HepG2 (cell line): Measurements from ENCODE around the gene TTN. TPM values are rescaled to one million over a fixed set of nuclear protein-coding genes. Genes with fewer than 3 reads are reported as not detected.

Source experiments
- ATAC-seq: fragments of 200-7000 bp; cut with Tn5 transposase; 3 replicates; pipeline ENCODE4 v1.9.1; 2020; ENCODE audit warnings: mild to moderate bottlenecking, moderate library complexity
- BruUV-seq: library from RNA; stranded (reverse); fragments of 400-500 nt; replicated peaks from 2 replicates; lab custom pipeline; 2021; lab: Mats Ljungman, UMichigan
- CTCF ChIA-PET: fragments of 300-600 bp; formaldehyde crosslinking; extraction: SDS; loops from one replicate; lab custom pipeline; 2021; ENCODE audit warnings: low total read pairs, inconsistent platforms, low intra/inter-chr PET ratio; lab: Yijun Ruan, JAX
- POLR2A ChIA-PET: fragments of 350-600 bp; sonication (Branson Sonifier 250); formaldehyde crosslinking; loops from one replicate; lab custom pipeline; 2020; ENCODE audit warnings: antibody characterized with exemption, inconsistent platforms; lab: Yijun Ruan, JAX
- DNase-seq: peaks from one replicate; pipeline ENCODE4 v3.0.0-alpha.2; 2015; ENCODE audit warnings: low spot score
- FAIRE-seq: peaks from 3 replicates; lab custom pipeline; 2011; peaks lifted over from hg19 to GRCh38; lab: Jason Lieb, UNC
- H2AFZ ChIP-seq: one replicate; pipeline ENCODE4 v1.6.1; 2011; ENCODE audit warnings: low read length, inconsistent platforms
- H3K27ac ChIP-seq: fragments of 300-600 bp; 3 replicates; pipeline ENCODE4 v1.8.0; 2011; ENCODE audit warnings: mixed run types, mild to moderate bottlenecking, mixed read lengths, low read length, inconsistent platforms; ENCODE audit not compliant: insufficient read depth; ENCODE audit errors: extremely low read length
- H3K27me3 ChIP-seq, 2 experiments: fragments of 200-600 bp in 1 of 2; 2 replicates in 1 of 2; 3 replicates in 1 of 2; pipeline versions ENCODE4 v1.6.0 to v1.8.0; 2011; ENCODE audit warnings: low read length in 2 of 2, mild to moderate bottlenecking in 2 of 2, moderate library complexity in 2 of 2, inconsistent platforms in 1 of 2; ENCODE audit not compliant: insufficient read depth in 2 of 2, control insufficient read depth in 1 of 2
- H3K36me3 ChIP-seq, 2 experiments: fragments of 200-600 bp in 1 of 2; replicated peaks in 1 of 2; 2 replicates in 1 of 2; 3 replicates in 1 of 2; pipeline versions ENCODE4 v1.5.1 to v1.8.0; 2011; ENCODE audit warnings: low read length in 2 of 2, inconsistent platforms in 1 of 2; ENCODE audit not compliant: insufficient read depth in 2 of 2, control insufficient read depth in 1 of 2
- H3K4me1 ChIP-seq: 2 replicates; pipeline ENCODE4 v1.5.1; 2012; ENCODE audit warnings: low read length, inconsistent platforms; ENCODE audit not compliant: insufficient read depth
- H3K4me2 ChIP-seq: 2 replicates; pipeline ENCODE4 v1.6.0; 2011; ENCODE audit warnings: low read depth, low read length, inconsistent platforms
- H3K4me3 ChIP-seq, 3 experiments: fragments of 200-600 bp in 1 of 3; sonication (generic), shearing (Covaris generic) in 1 of 3; replicated peaks in 1 of 3; 2 replicates each; pipeline ENCODE4 v1.5.1; 2011 to 2016; ENCODE audit warnings: low read length in 3 of 3, inconsistent platforms in 2 of 3, low read depth in 2 of 3, mild to moderate bottlenecking in 2 of 3, control low read depth in 1 of 3, mixed read lengths in 1 of 3; ENCODE audit not compliant: insufficient read depth in 1 of 3
- H3K79me2 ChIP-seq: one replicate; pipeline ENCODE4 v1.6.1; 2011; ENCODE audit warnings: low read length, inconsistent platforms; ENCODE audit not compliant: insufficient read depth
- H3K9ac ChIP-seq: 2 replicates; pipeline ENCODE4 v1.6.0; 2011; ENCODE audit warnings: mild to moderate bottlenecking, low read depth, low read length, inconsistent platforms; ENCODE audit not compliant: insufficient read depth
- H3K9me3 ChIP-seq: 2 replicates; pipeline ENCODE4 v1.5.1; 2012; ENCODE audit warnings: mild to moderate bottlenecking, low read length
- H4K20me1 ChIP-seq: 2 replicates; pipeline ENCODE4 v1.6.0; 2011; ENCODE audit warnings: inconsistent platforms, mild to moderate bottlenecking, low read length, moderate library complexity; ENCODE audit not compliant: insufficient read depth
- BORCS8-MEF2B ChIP-seq: sonication (generic); formaldehyde crosslinking; IDR thresholded peaks from 2 replicates; pipeline ENCODE4 v1.8.0; 2022; ENCODE audit warnings: mild to moderate bottlenecking, missing genetic modification reagents
- BRD4 ChIP-seq: sonication (generic); formaldehyde crosslinking; IDR thresholded peaks from 2 replicates; pipeline ENCODE4 v1.4.0; 2020; ENCODE audit warnings: missing genetic modification reagents
- DNMT1 ChIP-seq: sonication (generic); formaldehyde crosslinking; IDR thresholded peaks from 2 replicates; pipeline ENCODE4 v1.5.1; 2020; ENCODE audit warnings: mild to moderate bottlenecking, missing genetic modification reagents
- DZIP1 ChIP-seq: sonication (generic); formaldehyde crosslinking; IDR thresholded peaks from 2 replicates; pipeline ENCODE4 v1.5.0; 2020; ENCODE audit warnings: mild to moderate bottlenecking, missing genetic modification reagents
- GZF1 ChIP-seq: sonication (generic); formaldehyde crosslinking; IDR thresholded peaks from 2 replicates; pipeline ENCODE4 v1.5.1; 2020; ENCODE audit warnings: mild to moderate bottlenecking, missing genetic modification reagents
- HMGA1 ChIP-seq: sonication (generic); formaldehyde crosslinking; conservative IDR thresholded peaks from 2 replicates; pipeline ENCODE4 v1.4.0; 2020; ENCODE audit warnings: missing genetic modification reagents
- HOXA9 ChIP-seq: sonication (generic); formaldehyde crosslinking; IDR thresholded peaks from 2 replicates; pipeline ENCODE4 v1.8.1; 2022; ENCODE audit warnings: missing genetic modification reagents, mild to moderate bottlenecking, moderate library complexity, borderline replicate concordance
- KDM3A ChIP-seq: IDR thresholded peaks from 2 replicates; pipeline ENCODE4 v1.6.1; 2018; ENCODE audit warnings: low read depth, missing compliant biosample characterization
- MATR3 ChIP-seq: sonication (generic); formaldehyde crosslinking; IDR thresholded peaks from 2 replicates; pipeline ENCODE4 v1.4.0; 2020; ENCODE audit warnings: missing genetic modification reagents
- RFX5 ChIP-seq: IDR thresholded peaks from 2 replicates; pipeline ENCODE4 v1.6.1; 2011; ENCODE audit warnings: low read depth, low read length, improper control_type of control experiment
- SALL1 ChIP-seq: sonication (generic); formaldehyde crosslinking; IDR thresholded peaks from 2 replicates; pipeline ENCODE4 v1.8.0; 2022; ENCODE audit warnings: mild to moderate bottlenecking, missing genetic modification reagents
- SKI ChIP-seq: fragments of 450-650 bp; IDR thresholded peaks from one replicate; pipeline ENCODE4 v1.6.1; 2018; ENCODE audit warnings: mild to moderate bottlenecking; ENCODE audit not compliant: partially characterized antibody
- SPEN ChIP-seq: sonication (generic); formaldehyde crosslinking; IDR thresholded peaks from 2 replicates; pipeline ENCODE4 v1.5.1; 2020; ENCODE audit warnings: low read depth, mild to moderate bottlenecking, missing genetic modification reagents
- ZBTB8A ChIP-seq: sonication (generic); formaldehyde crosslinking; IDR thresholded peaks from 2 replicates; pipeline ENCODE4 v1.4.0; 2020; ENCODE audit warnings: mild to moderate bottlenecking, low read depth, missing genetic modification reagents, borderline replicate concordance
- ZNF296 ChIP-seq: sonication (generic); formaldehyde crosslinking; conservative IDR thresholded peaks from 2 replicates; pipeline ENCODE4 v1.5.0; 2020; ENCODE audit warnings: mild to moderate bottlenecking, missing genetic modification reagents
- ZNF496 ChIP-seq: sonication (generic); formaldehyde crosslinking; IDR thresholded peaks from 2 replicates; pipeline ENCODE4 v1.8.1; 2023; ENCODE audit warnings: mild to moderate bottlenecking, moderate library complexity, missing genetic modification reagents; ENCODE audit not compliant: insufficient replicate concordance
- WGBS: methylation state at CpG from one replicate; pipeline ENCODE4 v1.1.6; 2017; ENCODE audit warnings: low lambda C conversion rate; 5-methylcytosine and 5-hydroxymethylcytosine counted together
- in situ Hi-C: cut with HindIII; loops from 2 replicates; pipeline ENCODE4 v1.10.0; 2017; ENCODE audit warnings: low pct_unique_long_range_greater_than_20kb; ENCODE audit not compliant: extremely low pct_ligation_motif_present
- intact Hi-C: fragments of 100-400 bp; cut with micrococcal nuclease; formaldehyde crosslinking; loops from one replicate; pipeline ENCODE4 v1.10.0; 2022; ENCODE audit not compliant: unreplicated experiment
- polyA plus RNA-seq, 8 experiments: library from polyadenylated mRNA; depleted of rRNA in 3 of 8; stranded (reverse) in 7 of 8; unstranded in 1 of 8; fragments of >200 nt; fragmentation: Illumina TruSeq in 4 of 8; extraction: Trizol in 4 of 8; gene quantifications; 2 replicates each; pipeline versions ENCODE4 v1.2.1 to v1.2.3, GENCODE V29; 2011 to 2016; ENCODE audit warnings: low read depth in 4 of 8, missing spikeins in 1 of 8, mixed read lengths in 1 of 8; ENCODE audit not compliant: insufficient read depth in 1 of 8
- total RNA-seq, 5 experiments: library from RNA; depleted of rRNA; stranded (reverse); fragments of >200 nt; fragmentation: Illumina TruSeq; extraction: Trizol; gene quantifications; 2 replicates each; pipeline ENCODE4 v1.2.3, GENCODE V29; 2016; ENCODE audit warnings: low read depth in 1 of 5
- TF ChIP-seq, protein P1 (sequence below): sonication (generic); formaldehyde crosslinking; IDR thresholded peaks from 2 replicates; pipeline ENCODE4 v1.5.1; 2020; ENCODE audit warnings: mild to moderate bottlenecking, moderate library complexity, missing genetic modification reagents
- TF ChIP-seq, protein P2 (sequence below): IDR thresholded peaks from 2 replicates; pipeline ENCODE4 v1.6.1; 2012; ENCODE audit warnings: inconsistent platforms
- TF ChIP-seq, protein P3 (sequence below): sonication (generic); formaldehyde crosslinking; conservative IDR thresholded peaks from 2 replicates; pipeline ENCODE4 v1.4.0; 2020; ENCODE audit warnings: missing genetic modification reagents

The TTN gene
- total and polyA plus RNA-seq, 2 of the 13 experiments (the other 11 are each of a cell fraction or from before 2014, with no cell fraction given), result under 0.01 TPM

- H3K27me3 ChIP-seq, result no peaks in the 10 kb centered on the region
- DNase-seq (no peak), ATAC-seq (no peak), FAIRE-seq (no peak)
- peaks cover 27 to 65% of the 10 kb centered on the region in 2 experiments for H3K36me3 ChIP-seq
- no peaks in the 10 kb centered on the region for H3K9me3 ChIP-seq
- ChIA-PET CTCF (no interaction called here), POLR2A (interaction anchor here (1.3 kb wide), 1 partner anchor 16 kb away, joined by 4 read pairs; the partner anchor contains the start of gene PLEKHA3)
- no TSS peak for BruUV-seq
- no peak overlapping the region for H3K27ac ChIP-seq
- intact Hi-C loops, result no loop called here
- TF ChIP-seq HMGA1, result no peak
- no peak for TF ChIP-seq DNMT1
- TF ChIP-seq, protein P1, sequence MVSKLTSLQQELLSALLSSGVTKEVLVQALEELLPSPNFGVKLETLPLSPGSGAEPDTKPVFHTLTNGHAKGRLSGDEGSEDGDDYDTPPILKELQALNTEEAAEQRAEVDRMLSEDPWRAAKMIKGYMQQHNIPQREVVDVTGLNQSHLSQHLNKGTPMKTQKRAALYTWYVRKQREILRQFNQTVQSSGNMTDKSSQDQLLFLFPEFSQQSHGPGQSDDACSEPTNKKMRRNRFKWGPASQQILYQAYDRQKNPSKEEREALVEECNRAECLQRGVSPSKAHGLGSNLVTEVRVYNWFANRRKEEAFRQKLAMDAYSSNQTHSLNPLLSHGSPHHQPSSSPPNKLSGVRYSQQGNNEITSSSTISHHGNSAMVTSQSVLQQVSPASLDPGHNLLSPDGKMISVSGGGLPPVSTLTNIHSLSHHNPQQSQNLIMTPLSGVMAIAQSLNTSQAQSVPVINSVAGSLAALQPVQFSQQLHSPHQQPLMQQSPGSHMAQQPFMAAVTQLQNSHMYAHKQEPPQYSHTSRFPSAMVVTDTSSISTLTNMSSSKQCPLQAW (CRISPR knock-in tag), result no peak
- TF ChIP-seq, protein P2, sequence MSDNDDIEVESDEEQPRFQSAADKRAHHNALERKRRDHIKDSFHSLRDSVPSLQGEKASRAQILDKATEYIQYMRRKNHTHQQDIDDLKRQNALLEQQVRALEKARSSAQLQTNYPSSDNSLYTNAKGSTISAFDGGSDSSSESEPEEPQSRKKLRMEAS, result no peak
- TF ChIP-seq SALL1 (CRISPR knock-in tag), result no peak
- TF ChIP-seq SKI, result no peak
- TF ChIP-seq ZNF496 (CRISPR knock-in tag), result no peak
- TF ChIP-seq KDM3A (CRISPR knock-in tag), result no peak
- no peak for TF ChIP-seq SPEN
- no peak for TF ChIP-seq GZF1
- TF ChIP-seq, protein P3, sequence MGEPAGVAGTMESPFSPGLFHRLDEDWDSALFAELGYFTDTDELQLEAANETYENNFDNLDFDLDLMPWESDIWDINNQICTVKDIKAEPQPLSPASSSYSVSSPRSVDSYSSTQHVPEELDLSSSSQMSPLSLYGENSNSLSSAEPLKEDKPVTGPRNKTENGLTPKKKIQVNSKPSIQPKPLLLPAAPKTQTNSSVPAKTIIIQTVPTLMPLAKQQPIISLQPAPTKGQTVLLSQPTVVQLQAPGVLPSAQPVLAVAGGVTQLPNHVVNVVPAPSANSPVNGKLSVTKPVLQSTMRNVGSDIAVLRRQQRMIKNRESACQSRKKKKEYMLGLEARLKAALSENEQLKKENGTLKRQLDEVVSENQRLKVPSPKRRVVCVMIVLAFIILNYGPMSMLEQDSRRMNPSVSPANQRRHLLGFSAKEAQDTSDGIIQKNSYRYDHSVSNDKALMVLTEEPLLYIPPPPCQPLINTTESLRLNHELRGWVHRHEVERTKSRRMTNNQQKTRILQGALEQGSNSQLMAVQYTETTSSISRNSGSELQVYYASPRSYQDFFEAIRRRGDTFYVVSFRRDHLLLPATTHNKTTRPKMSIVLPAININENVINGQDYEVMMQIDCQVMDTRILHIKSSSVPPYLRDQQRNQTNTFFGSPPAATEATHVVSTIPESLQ, result no peak
- no peak for TF ChIP-seq BORCS8-MEF2B (CRISPR knock-in tag)
- TF ChIP-seq ZNF296, result no peak
- no peak for TF ChIP-seq BRD4
- no peak for TF ChIP-seq RFX5
- TF ChIP-seq ZBTB8A, result no peak
- TF ChIP-seq HOXA9 (CRISPR knock-in tag), result no peak
- no peak for TF ChIP-seq MATR3 (CRISPR knock-in tag)
- no peak for TF ChIP-seq DZIP1 (CRISPR knock-in tag)
- H3K4me2 ChIP-seq, result no peak overlapping the region
- in situ Hi-C loops, result no loop called here
- H3K4me3 ChIP-seq, result no peak overlapping the region
- no peaks in the 10 kb centered on the region for H3K4me1 ChIP-seq
- no peak overlapping the region for H3K9ac ChIP-seq
- 92% methylated on average over 4 of the region's 4 CpGs for WGBS
- H4K20me1 ChIP-seq, result no peaks in the 10 kb centered on the region
- no peaks in the 10 kb centered on the region for H3K79me2 ChIP-seq
- H2AFZ ChIP-seq, result no peak overlapping the region
These were observed 311.2 kb downstream of the TTN start for GRCh38 chr2:178496049-178496448.
